Gastroesophageal sphincter (tissue), 4 donors: Measurements from ENCODE around the gene DDX20. TPM values are rescaled to one million over a fixed set of nuclear protein-coding genes. Genes with fewer than 3 reads are reported as not detected.
A peak's percentile ranks its signal among the peaks of the same experiment; 100 is the strongest.

Source experiments
- ATAC-seq: fragments of 150-250 bp; one replicate; pipeline ENCODE4 v1.9.1; 2016; ENCODE audit warnings: mild to moderate bottlenecking, moderate library complexity
- H3K27ac ChIP-seq, 4 donors: fragments of 200-600 bp; sonication (generic) in 3 of 4; 1 replicate in 3 of 4; 2 replicates in 1 of 4; pipeline ENCODE4 v1.5.1; 2016 to 2019
- H3K27me3 ChIP-seq: fragments of 200-600 bp; sonication (generic); one replicate; pipeline ENCODE4 v1.5.1; 2019
- H3K36me3 ChIP-seq, 2 donors: fragments of 200-600 bp; sonication (generic); one replicate each; pipeline ENCODE4 v1.5.1; 2019; ENCODE audit warnings: control low read depth in 1 of 2
- H3K4me1 ChIP-seq, 3 donors: fragments of 200-600 bp; sonication (generic); 1 replicate in 2 of 3; 2 replicates in 1 of 3; pipeline ENCODE4 v1.5.1; 2016 to 2019; ENCODE audit warnings: control low read depth in 2 of 3
- H3K4me3 ChIP-seq, 2 donors: fragments of 200-600 bp; sonication (generic); one replicate each; pipeline ENCODE4 v1.5.1; 2019; ENCODE audit warnings: mild to moderate bottlenecking in 1 of 2, moderate library complexity in 1 of 2
- H3K9me3 ChIP-seq, 3 donors: fragments of 200-600 bp; sonication (generic); one replicate each; pipeline ENCODE4 v1.5.1; 2017 to 2019; ENCODE audit warnings: control low read depth in 2 of 3
- CTCF ChIP-seq, 4 experiments: fragments of 200-600 bp in 2 of 4; fragments of 450-650 bp in 2 of 4; sonication (generic) in 1 of 4; IDR thresholded peaks; one replicate each; pipeline ENCODE4 v1.5.1; 2017 to 2019; ENCODE audit warnings: antibody characterized with exemption in 4 of 4, mild to moderate bottlenecking in 2 of 4, moderate library complexity in 2 of 4
- EP300 ChIP-seq: sonication (generic); formaldehyde crosslinking; IDR thresholded peaks from one replicate; pipeline ENCODE4 v1.6.1; 2017; ENCODE audit warnings: antibody characterized with exemption, mild to moderate bottlenecking
- POLR2A ChIP-seq, 2 donors: fragments of 450-650 bp; IDR thresholded peaks; one replicate each; pipeline ENCODE4 v1.6.1; 2017; ENCODE audit warnings: antibody characterized with exemption in 2 of 2, mild to moderate bottlenecking in 2 of 2, moderate library complexity in 1 of 2
- POLR2AphosphoS5 ChIP-seq: sonication (generic); formaldehyde crosslinking; IDR thresholded peaks from one replicate; pipeline ENCODE4 v1.6.1; 2017; ENCODE audit warnings: antibody characterized with exemption
- WGBS, 2 donors: methylation state at CpG; one replicate each; pipeline ENCODE4 v1.1.5; 2018; ENCODE audit warnings: low coverage in 1 of 2; 5-methylcytosine and 5-hydroxymethylcytosine counted together
- total RNA-seq, 4 donors: library from RNA; depleted of rRNA; stranded (reverse); fragments of >200 nt; gene quantifications; one replicate each; pipeline ENCODE4 v1.1.0, GENCODE V29; 2016

DDX20 gene
- total RNA-seq, 4 donors from 2014 or later = 11.6 to 24.4 (median 14.8) TPM

- H3K27me3 ChIP-seq = no peaks in the 10 kb centered on the region
- H3K27ac ChIP-seq = peak overlapping the region in 3 of 4 donors; percentile 2 to 71 (median 32)
- no peak for ATAC-seq
- 95% methylated on average over 3 of the region's 6 CpGs; no CpG with 5 or more reads in 1 of the 2 donors for WGBS, 2 donors
- peaks cover 0 to 11% of the 10 kb centered on the region in 2 donors for H3K36me3 ChIP-seq
- TF ChIP-seq POLR2A (IDR thresholded peaks at IDR 0.05) (no peak), EP300 (no peak), CTCF (IDR thresholded peaks at IDR 0.05) (no peak), POLR2AphosphoS5 (no peak)
- H3K4me3 ChIP-seq = no peak overlapping the region
- H3K4me1 ChIP-seq = peaks cover 0 to 83% (median 45%) of the 10 kb centered on the region in 3 donors
- H3K9me3 ChIP-seq = no peaks in the 10 kb centered on the region
Observed at GRCh38 chr1:111731956-111732355, 23.7 kb upstream of the DDX20 start.

- no peaks in the 10 kb centered on the region for H3K27me3 ChIP-seq
- no peak for ATAC-seq
- no peaks in the 10 kb centered on the region for H3K9me3 ChIP-seq
- H3K4me3 ChIP-seq = no peak overlapping the region
- H3K4me1 ChIP-seq = peaks cover 0 to 91% (median 53%) of the 10 kb centered on the region in 3 donors
- peaks cover 0 to 3% of the 10 kb centered on the region in 2 donors for H3K36me3 ChIP-seq
- H3K27ac ChIP-seq = peak overlapping the region in 3 of 4 donors; percentile 71 to 75 (median 72)
- TF ChIP-seq POLR2AphosphoS5 (no peak), CTCF (IDR thresholded peaks at IDR 0.05) (no peak), EP300 (no peak), POLR2A (IDR thresholded peaks at IDR 0.05) (no peak)
- 56 to 84% methylated on average over 1 to 3 of the region's 7 CpGs for WGBS, 2 donors
Observed at GRCh38 chr1:111732718-111733117, 23.0 kb upstream of the DDX20 start.

GRCh38 chr1:111733183-111733991, 22.3 kb upstream of the DDX20 start:
- peaks cover 0 to 98% (median 59%) of the 10 kb centered on the region in 3 donors for H3K4me1 ChIP-seq
- H3K9me3 ChIP-seq = no peaks in the 10 kb centered on the region
- no peak for TF ChIP-seq CTCF (IDR thresholded peaks at IDR 0.05)
- TF ChIP-seq POLR2AphosphoS5 = peak; percentile 34
- H3K36me3 ChIP-seq = peaks cover 0 to 3% of the 10 kb centered on the region in 2 donors
- H3K27me3 ChIP-seq = no peaks in the 10 kb centered on the region
- WGBS, 2 donors = 36 to 39% methylated on average over 7 of the region's 9 CpGs
- peak overlapping the region in 3 of 4 donors; percentile 71 to 75 (median 72) for H3K27ac ChIP-seq
- peak; percentile 74 for ATAC-seq
- H3K4me3 ChIP-seq = no peak overlapping the region

GRCh38 chr1:111733992-111734341, 21.7 kb upstream of the DDX20 start:
- TF ChIP-seq POLR2A (IDR thresholded peaks at IDR 0.05) (no peak), CTCF (IDR thresholded peaks at IDR 0.05) (no peak), POLR2AphosphoS5 (no peak), EP300 (no peak)
- Histone ChIP-seq H3K27me3 (no peaks in the 10 kb centered on the region), H3K4me3 (no peak overlapping the region), H3K9me3 (no peaks in the 10 kb centered on the region), H3K4me1 (peaks cover 0 to 100% (median 60%) of the 10 kb centered on the region in 3 donors), H3K36me3 (peaks cover 0 to 3% of the 10 kb centered on the region in 2 donors), H3K27ac (peak overlapping the region in 3 of 4 donors; percentile 71 to 75 (median 72))
- 66 to 71% methylated on average over 2 to 5 of the region's 5 CpGs for WGBS, 2 donors
- ATAC-seq = no peak

- no peak for TF ChIP-seq POLR2AphosphoS5
- no peak for TF ChIP-seq POLR2A (IDR thresholded peaks at IDR 0.05)
- TF ChIP-seq EP300 = no peak
- no peak for TF ChIP-seq CTCF (IDR thresholded peaks at IDR 0.05)
- H3K9me3 ChIP-seq = no peaks in the 10 kb centered on the region
- H3K27ac ChIP-seq = peak overlapping the region in 3 of 4 donors; percentile 71 to 75 (median 72)
- H3K4me1 ChIP-seq = peaks cover 0 to 98% (median 57%) of the 10 kb centered on the region in 3 donors
- 49 to 70% methylated on average over 3 of the region's 3 CpGs for WGBS, 2 donors
- H3K36me3 ChIP-seq = peaks cover 0 to 3% of the 10 kb centered on the region in 2 donors
- no peak overlapping the region for H3K4me3 ChIP-seq
- no peaks in the 10 kb centered on the region for H3K27me3 ChIP-seq
- no peak for ATAC-seq
Observed at GRCh38 chr1:111734426-111734825, 21.3 kb upstream of the DDX20 start.
